ENCODE results near the gene MARCHF6.

Gene MARCHF6

DNA sequence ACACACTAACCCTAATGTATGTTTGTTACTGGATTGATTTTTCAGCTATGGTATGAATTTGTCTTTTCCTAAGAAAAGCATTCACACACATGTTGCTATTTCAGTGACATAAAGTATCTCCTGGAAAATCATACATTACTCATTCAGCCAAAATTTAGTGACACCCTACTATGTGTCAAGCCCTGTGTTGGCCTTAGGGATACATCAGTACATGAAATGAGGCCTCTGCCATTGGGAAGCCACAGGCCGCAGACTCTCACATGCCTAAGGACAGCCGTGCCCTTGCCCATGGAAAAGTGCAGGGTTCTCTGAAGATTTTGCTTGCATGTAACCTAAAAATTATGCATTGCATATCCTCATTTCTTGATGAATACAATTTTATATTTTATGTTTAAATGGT lies 5.2 kb upstream of the MARCHF6 start:
- DNase-seq (ENCODE audit: low spot score): no peak
- TF ChIP-seq, protein P1, sequence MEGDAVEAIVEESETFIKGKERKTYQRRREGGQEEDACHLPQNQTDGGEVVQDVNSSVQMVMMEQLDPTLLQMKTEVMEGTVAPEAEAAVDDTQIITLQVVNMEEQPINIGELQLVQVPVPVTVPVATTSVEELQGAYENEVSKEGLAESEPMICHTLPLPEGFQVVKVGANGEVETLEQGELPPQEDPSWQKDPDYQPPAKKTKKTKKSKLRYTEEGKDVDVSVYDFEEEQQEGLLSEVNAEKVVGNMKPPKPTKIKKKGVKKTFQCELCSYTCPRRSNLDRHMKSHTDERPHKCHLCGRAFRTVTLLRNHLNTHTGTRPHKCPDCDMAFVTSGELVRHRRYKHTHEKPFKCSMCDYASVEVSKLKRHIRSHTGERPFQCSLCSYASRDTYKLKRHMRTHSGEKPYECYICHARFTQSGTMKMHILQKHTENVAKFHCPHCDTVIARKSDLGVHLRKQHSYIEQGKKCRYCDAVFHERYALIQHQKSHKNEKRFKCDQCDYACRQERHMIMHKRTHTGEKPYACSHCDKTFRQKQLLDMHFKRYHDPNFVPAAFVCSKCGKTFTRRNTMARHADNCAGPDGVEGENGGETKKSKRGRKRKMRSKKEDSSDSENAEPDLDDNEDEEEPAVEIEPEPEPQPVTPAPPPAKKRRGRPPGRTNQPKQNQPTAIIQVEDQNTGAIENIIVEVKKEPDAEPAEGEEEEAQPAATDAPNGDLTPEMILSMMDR (IDR thresholded peaks at IDR 0.05; ENCODE audit: borderline replicate concordance, control extremely low read depth, extremely low read depth, insufficient read depth, missing control alignments): no peak
- in situ Hi-C loops (cut with MboI; ENCODE audit: low sequenced_read_pairs, unreplicated experiment): no loop called here

DNA sequence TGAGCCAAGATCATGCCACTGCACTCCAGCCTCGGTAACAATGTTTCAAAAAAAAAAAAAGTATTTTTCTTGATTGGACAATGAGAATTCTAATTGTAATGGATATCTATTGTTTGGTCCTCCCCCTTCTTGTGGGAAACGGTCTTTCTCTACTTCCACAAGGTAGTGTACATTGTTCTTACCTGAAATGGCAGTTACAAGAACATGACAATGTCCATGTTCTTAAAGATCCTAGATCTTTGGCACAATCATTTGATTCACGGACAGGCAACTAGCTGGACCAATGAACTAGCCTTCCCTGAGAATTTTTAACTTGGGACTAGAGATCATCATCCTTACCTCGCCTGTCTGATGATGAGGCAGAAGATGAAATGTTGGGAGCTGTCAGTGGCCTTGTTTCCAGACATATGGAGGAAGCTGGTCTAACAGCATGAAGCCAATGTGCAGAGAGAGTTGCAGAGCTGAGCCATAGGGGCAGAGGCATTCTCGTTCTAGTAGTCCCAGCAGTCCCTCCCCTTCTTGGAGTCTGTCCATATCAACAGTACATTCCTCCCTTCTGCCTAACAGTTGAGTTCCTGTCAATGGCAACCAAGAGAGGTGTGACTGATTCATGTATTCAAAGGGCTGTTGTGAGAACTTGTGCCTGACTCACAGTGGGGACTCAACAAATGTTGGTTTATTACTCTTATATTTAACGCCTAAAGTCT lies 2.1 kb upstream of the MARCHF6 start:
- DNase-seq (ENCODE audit: low spot score): no peak
- TF ChIP-seq, protein P1 (IDR thresholded peaks at IDR 0.05; ENCODE audit: borderline replicate concordance, control extremely low read depth, extremely low read depth, insufficient read depth, missing control alignments): no peak
- in situ Hi-C loops (cut with MboI; ENCODE audit: low sequenced_read_pairs, unreplicated experiment): no loop called here

DNA sequence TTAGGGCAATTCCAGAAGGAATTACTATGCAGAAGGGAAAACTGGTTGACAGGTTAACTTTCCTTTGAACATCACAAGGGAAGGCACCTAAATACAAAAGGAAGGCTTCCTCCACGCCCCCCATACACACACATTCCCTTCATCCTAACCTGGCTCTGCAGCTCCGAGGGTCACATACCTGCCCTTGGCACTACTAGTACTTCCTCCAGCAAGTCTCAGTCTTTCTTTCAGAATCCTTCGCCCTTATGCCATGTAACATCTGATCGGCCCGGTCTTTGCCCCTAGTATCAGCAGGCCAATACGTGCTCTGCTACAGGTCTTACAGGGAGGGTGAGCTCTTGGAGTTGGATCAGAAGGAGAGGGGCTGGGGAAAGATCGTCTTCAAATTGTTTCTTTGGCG lies 1.6 kb upstream of the MARCHF6 start:
- TF ChIP-seq, protein P1 (IDR thresholded peaks at IDR 0.05; ENCODE audit: borderline replicate concordance, control extremely low read depth, extremely low read depth, insufficient read depth, missing control alignments): no peak
- in situ Hi-C loops (cut with MboI; ENCODE audit: low sequenced_read_pairs, unreplicated experiment): no loop called here
- no peak for DNase-seq (ENCODE audit: low spot score)

DNA sequence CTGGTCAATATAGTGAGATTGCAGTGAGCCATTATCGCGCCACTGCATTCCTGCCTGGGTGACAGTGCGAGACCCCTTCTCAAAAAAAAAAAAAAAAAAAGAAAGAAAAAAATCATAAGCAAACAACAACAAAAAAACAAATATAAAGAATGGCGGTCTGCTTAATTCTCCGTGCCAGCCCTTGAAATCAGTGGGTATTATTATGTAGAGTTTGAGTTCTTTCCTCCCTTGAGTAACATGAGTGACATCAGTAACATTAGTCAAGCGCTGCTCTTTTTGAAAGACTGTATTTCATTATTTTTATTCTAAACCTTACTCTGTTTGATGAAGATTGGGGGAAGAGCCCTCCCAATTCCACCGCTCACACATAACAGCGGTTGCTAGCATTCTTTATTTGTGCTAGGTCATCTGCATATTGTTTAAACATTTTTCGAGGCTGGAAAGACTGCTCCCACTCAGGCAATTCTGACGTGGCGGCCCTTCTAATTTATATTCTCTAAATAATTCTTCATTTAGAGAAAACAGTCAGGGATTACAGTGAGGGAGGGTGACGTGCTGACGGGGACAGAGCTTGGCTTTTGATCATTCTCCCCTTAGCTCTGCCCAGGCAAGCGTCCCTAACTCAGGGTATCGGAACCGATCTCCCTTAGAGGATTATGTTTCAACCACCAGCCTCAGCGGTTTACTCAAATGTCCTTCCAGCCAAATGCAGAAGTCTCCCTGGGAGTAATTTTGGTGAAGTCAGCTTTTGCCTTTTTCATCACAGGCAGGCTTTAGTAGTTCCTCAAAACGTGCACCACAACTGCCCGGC lies 860 bp upstream of the MARCHF6 start:
- no peak for DNase-seq (ENCODE audit: low spot score)
- in situ Hi-C loops (cut with MboI; ENCODE audit: low sequenced_read_pairs, unreplicated experiment): no loop called here
- TF ChIP-seq, protein P1 (IDR thresholded peaks at IDR 0.05; ENCODE audit: borderline replicate concordance, control extremely low read depth, extremely low read depth, insufficient read depth, missing control alignments): no peak

DNA sequence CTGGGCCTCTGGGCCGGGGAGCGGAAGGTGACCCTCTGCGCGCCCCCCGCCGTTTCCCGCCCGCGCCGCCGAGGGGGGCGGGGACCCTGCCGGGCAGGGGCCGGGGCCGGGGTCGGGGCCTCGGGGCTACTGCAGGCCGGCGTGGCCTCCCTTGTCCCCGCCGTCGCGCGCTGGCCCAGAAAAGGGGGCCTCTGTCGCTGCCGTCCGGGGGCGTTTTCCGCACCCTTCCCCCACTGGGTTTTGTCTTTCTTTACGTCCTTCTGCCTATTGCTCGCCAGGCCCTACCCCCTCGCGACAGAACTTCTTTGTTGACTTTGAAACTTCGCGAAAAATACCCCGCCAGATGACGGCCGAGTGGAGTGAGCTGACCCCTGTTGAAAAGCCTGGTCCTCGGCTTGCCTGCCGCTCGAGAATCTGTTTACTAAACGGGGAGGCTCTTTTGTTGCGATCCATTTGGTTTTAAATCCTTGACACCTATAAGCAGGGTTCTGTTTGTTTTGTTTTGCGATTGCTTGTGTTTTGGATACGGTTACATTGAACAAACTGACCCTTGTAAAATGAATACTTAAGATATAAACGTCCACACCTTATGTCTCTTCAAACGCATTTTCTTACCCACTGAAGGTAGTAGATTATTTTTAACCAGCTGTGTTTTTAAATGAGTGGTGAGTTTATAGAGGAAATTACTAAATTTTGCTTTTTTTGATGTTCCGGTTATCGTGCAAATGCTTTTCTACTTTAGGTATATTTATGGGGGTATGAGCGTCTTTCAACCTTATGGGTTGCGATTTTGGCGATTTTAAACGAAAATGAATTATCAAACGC lies 765 bp downstream of the MARCHF6 start:
- TF ChIP-seq, protein P1 (IDR thresholded peaks at IDR 0.05; ENCODE audit: borderline replicate concordance, control extremely low read depth, extremely low read depth, insufficient read depth, missing control alignments): no peak
- DNase-seq (ENCODE audit: low spot score): peak; percentile 49
- in situ Hi-C loops (cut with MboI; ENCODE audit: low sequenced_read_pairs, unreplicated experiment): no loop called here

All from GM13976 (cell line).